AG20443 (cell line): Measurements from ENCODE around the gene WDR38.

Source experiments
- DNase-seq: peaks from one replicate; pipeline ENCODE4 v3.0.0; 2012; ENCODE audit warnings: low spot score, mixed read lengths

Gene WDR38

DNA sequence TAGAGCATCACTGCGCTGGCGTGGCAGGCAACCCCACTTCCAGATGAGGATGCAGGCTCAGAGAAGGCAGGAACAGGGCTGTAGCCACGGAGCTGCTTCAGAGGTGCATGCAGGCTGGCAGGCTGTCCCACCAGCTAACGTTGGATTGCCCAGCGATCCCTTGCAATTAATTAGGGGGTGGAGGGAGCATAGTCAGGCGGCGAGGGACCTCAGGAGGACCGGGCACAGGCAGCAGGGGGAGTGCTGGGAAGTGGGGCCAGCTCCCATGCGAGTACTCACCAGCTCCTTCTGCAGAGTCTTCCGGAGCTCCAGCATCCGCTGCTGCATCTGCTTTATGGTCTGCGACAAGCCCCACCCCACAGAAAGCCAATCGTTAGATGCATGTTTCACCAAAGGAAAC is 29.0 kb downstream of the WDR38 start:
- DNase-seq: no peak

DNA sequence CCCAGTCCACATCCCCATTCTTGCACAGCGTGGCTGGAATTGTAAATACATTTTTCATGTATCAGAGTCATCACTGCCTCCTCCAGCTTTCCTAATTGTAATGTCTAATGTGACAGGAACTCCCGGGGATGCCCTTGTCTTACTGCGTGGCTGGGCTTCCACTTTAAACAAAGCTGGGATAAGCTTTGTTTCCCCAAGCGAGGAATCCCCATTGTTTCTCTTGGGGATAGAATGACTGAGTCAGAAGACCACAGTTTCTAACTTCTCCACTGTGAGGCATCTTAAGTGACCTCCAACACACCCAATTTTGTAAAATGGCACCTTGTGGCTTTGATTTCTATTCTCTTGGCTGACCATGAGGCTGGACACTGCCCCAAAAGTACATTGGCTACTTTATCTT is 31.1 kb downstream of the WDR38 start:
- no peak for DNase-seq

DNA sequence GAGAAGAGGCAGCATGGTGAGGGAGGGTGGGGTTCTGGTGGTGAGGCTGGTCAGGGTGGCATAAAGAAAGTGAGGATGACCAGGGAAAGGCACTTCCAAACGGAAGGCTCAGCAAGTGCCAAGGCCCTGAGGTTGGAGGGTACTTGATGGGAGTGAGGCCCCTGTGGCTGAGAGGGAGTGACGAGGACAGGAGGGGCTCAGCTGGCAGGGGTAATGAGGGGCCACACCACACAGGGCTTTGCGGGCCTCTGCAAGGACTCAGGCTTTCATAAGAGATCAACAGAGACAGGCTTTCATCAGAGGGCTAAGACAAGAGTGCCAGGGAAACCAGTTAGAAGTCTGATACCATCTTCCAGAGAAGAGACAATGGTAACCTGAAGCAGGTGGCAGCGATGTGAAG is 32.3 kb downstream of the WDR38 start:
- DNase-seq: no peak

DNA sequence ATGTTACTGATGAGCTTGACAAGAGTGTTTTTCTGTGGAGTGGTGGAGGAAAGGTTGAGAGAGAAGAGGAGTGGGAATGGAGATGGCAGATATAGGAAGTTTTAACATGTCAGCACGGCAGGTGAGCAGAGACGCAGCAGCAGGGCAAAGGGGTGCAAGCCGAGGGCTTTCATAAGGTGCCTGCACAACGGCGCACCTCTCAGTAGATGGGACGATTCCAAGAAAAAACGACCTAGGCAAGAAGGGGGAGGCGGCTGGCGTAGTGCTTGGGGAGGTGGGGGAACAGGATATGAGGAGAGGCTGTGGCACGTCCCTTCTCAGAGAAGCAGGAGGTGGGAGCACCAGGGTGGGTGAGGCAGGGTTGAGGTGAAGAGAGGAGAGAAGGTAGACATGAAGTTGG is 33.2 kb downstream of the WDR38 start:
- DNase-seq: no peak

DNA sequence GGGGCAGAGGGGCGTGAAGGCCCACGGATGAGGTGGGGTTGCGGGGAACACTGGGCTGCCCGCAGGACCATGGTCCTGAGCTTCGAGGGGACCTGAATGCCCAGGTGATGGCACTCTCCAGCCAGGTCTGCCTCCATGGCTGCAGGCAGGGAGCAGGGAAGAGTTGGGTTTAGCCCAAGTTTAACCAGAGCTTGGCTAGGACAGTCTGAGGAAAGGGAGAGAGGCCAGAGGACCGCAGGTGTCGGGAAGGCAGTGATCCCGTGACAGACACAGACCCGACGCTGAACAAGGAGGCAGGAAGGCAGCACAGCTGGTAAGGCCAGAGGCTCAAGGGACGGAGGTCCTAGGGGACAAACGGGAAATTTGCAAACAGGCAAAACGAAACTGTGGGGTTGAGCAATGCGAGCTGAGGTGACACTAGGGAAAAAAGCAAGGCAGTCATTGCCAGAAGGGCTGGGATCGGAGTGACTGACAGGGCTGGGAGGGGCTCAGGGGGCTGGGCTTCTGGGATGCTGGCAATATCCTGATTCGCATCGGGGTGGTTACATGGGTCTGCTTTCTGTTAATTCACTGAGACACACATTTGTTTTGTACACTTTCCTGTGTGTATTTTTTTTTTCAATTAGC is 33.7 kb downstream of the WDR38 start:
- DNase-seq: no peak

DNA sequence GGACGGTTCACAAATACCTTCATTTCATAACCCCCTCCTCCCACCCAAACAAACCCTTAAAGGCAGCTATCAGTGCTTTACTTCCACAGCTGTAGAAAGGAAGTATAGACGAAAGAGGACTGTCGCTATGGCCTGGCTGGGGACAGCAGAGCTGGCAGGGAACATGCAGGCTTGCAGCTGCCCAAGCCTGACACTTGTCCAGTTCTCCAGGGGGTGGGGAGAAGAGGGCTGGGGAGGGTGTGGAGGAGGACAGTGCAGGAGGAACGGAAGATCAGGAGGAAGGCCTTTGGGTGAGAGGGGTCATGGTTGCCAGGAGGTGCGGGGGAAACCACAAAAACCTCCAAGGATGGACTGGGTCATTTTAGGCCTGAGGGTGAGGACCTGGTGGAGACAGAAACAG is 34.6 kb downstream of the WDR38 start:
- DNase-seq: no peak

DNA sequence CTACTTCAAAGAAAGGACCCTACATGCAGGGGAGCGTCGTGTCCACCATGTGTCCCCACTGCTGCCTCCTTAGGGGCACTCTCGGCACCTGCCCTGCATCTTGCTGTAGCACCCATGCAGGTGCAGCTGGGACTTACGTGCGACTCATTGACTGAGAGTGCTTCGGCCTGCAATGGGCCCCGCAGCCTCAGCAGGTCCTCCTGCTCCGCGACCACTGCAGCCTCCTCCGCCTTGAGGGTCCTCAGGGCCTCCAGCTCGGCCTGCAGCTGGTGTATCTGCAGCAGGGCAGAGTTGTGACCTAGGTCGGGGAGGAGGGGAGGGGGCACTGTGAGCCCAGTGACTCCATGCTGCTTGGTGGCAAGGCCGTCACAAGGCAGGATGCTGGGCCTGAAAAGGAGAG is 35.7 kb downstream of the WDR38 start:
- no peak for DNase-seq

DNA sequence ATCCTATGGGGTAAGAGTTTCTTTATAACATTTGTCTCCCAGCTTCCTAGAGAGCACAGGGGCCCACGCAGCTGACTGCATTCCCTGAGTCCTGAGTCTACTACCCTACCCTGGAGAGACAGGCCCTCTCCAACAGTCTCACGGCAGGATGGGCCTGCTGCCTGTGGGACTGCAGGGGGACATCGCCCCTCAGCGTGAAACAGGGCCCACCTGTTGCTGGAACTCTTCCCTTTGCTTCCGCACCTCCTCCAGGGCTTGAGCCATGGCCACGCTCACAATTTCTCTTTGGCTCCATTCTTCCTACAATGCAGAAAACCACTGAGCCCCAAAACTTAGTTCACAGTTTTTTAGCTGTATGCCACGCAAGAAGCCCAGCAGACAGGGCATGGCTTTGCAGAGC is 36.9 kb downstream of the WDR38 start:
- DNase-seq: no peak

DNA sequence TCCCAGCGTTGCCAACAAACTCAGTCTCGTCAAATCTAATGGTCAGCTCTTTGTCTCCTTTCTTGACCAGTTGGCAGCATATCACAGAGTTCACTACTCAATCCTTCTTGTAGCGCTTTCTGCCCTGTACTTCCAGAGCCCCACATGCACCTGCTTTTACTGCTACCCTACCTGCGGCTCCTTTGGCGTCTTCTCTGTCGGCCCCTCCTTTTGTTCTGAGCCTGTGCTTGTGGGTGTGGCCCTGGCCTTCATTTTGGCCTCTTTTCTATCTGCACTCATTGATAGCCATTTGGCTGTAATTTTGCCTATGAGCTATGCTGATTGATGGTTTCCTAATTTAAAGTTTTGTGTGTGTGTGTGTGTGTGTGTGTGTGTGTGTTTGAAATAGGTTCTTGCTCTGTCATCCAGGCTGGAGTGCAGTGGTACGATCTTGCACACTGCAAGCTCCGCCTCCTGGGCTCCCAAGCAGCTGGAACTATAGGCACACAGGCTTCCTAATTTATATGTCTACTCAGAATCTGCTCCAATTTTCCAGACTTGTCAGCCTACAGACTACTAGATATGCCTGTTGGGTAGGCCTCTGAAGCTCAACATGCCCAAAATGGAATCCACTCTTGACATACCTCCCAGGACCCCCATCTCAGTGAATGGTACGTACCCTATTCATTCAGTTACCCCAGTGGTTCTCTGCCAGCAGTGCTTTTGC is 40.9 kb downstream of the WDR38 start:
- DNase-seq: no peak

DNA sequence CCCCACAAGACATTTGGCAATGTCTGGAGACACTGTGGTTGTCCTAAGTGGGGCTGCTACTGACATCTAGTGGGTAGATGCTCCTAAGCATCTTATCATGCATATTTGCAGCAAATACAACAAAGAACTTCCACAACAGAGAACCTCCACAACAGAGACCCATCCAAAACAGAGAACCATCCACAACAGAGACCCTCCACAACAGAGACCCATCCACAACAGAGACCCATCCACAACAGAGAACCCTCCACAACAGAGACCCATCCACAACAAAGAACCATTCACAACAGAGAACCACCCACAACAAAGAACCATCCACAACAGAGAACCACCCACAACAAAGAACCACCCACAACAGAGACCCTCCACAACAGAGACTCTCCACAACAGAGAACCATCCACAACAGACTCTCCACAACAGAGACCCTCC is 41.5 kb downstream of the WDR38 start:
- peak; percentile 46 for DNase-seq

DNA sequence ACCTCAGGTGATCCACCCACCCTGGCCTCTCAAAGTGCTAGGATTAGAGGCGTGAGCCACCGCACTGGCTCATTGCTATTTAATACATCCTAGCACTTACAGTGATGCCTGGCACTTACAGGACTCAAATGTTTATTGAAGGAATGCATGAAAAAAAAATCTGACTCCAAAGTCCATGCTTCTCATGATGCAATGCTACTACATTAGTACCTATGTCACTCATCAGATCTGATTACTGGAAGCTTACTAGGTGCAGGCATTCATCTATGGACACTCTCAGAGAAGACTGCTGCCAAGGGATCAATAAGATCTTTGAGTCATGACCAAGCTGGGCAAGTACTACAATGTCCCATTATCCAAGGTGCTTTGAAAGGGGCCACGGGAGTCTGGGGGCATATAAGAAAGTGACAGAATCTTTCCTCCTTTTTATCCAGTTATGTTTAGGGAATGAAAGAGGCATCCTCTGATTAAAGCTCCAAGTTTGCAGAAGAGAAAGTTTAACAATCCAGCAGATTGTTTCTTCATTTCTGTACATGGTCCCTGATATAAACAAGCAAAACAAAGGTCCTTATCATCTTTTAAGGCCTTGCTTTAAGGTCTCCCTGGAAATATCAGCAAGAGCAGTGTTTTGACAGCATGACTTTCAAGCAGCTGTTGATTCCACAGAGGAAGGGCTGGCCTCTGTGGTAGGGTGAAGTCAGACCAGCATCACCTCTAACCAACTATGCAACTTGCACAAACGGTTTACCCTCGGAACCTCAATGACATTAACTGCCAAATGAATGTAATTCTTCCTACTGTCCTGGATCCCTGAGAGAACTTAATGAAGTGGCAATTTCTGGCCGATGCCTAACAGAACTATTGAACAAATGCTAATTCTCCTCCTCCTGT is 44.6 kb downstream of the WDR38 start:
- DNase-seq: no peak

DNA sequence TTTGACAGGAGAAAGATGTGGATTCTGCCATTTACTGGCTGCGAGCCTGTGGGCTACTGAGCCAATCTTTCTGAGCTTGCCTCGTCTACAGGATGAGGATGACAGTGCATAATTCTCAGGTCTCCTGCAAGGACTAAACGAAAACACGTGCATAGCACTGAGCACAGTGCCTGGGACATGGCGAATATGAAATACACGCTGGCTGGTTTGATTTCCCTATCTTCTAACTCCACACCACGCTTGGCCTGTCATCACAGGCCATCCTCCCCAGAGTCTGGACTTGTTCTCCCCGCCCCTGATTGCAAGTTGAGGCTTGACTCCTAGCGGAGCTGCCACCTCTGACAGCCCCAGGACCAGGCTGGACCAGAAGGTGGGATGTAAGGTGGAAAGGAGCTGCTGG is 46.6 kb downstream of the WDR38 start:
- DNase-seq: no peak

DNA sequence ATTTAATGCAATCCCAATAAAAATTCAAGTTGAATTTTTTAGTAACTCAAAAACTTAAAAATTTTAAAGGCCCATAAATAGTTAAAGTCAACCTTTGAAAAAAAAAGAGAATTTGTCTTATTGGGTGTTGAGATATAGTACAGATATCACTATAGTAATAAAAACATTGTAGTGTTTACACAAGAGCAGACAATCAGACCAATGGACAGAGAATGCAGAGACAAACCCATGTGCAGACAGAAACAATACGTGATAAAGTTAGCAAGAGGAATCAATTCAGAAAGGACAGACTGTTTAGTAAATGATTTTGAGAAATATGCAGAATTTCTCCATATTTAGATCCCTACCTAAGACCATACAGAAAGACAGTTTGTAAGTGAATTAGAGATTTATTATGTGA is 53.7 kb downstream of the WDR38 start:
- DNase-seq: no peak
